Vagina (tissue), 2 donors: ENCODE results near the gene CPNE1.
"Not testable (repeated sequence)": the region's sequence is repeated elsewhere in the genome, so short reads cannot be mapped to it uniquely, and the experiment has no call there.

Experiments
- CTCF ChIP-seq, 3 experiments: fragments of 450-650 bp in 2 of 3; fragments of 200-600 bp in 1 of 3; sonication (generic) in 1 of 3; IDR thresholded peaks; one replicate each; pipeline ENCODE4 v1.5.1; 2017 to 2019; ENCODE audit warnings: antibody characterized with exemption in 3 of 3, mild to moderate bottlenecking in 2 of 3, moderate library complexity in 2 of 3
- POLR2A ChIP-seq, 2 donors: fragments of 450-650 bp; IDR thresholded peaks; one replicate each; pipeline ENCODE4 v1.6.1; 2017; ENCODE audit warnings: antibody characterized with exemption in 2 of 2, mild to moderate bottlenecking in 2 of 2, moderate library complexity in 2 of 2
- POLR2AphosphoS5 ChIP-seq, 2 donors: sonication (generic); formaldehyde crosslinking; IDR thresholded peaks; one replicate each; pipeline ENCODE4 v1.9.0; 2017; ENCODE audit warnings: antibody characterized with exemption in 2 of 2, mild to moderate bottlenecking in 2 of 2, low read depth in 1 of 2; ENCODE audit not compliant: insufficient read depth in 1 of 2

- not testable (repeated sequence) for TF ChIP-seq POLR2AphosphoS5 (IDR thresholded peaks at IDR 0.05; ENCODE audit: insufficient read depth in 1 of 2, low read depth in 1 of 2); CTCF (IDR thresholded peaks at IDR 0.05); POLR2A (IDR thresholded peaks at IDR 0.05)
Measured at GRCh38 chr20:35705894-35706293, 41.2 kb upstream of the CPNE1 start.
